Activated naive CD8-positive, alpha-beta T cell treated with anti-CD3 and anti-CD28 coated beads, Interleukin-2, amount 10 ng/mL, durations not matched to agents 7 days and 5 days (primary cell): ENCODE measurements around the gene EIF4B. TPM values are rescaled to one million over a fixed set of nuclear protein-coding genes. Genes with fewer than 3 reads are reported as not detected.

Source experiments
- ATAC-seq: fragments of 150-1000 bp; cut with Tn5 transposase; one replicate; pipeline ENCODE4 v1.10.0; 2021; ENCODE audit warnings: low read depth, moderate library complexity
- POLR2A ChIA-PET: fragments of 350-600 bp; sonication (Branson Sonifier 250); formaldehyde crosslinking; loops from one replicate; lab custom pipeline; 2021; ENCODE audit warnings: antibody characterized with exemption; lab: Charles Lee
- DNase-seq: peaks from one replicate; pipeline ENCODE4 v3.0.0; 2021
- H3K27ac Mint-ChIP-seq: one replicate; pipeline ENCODE4 v1.8.0; 2022; ENCODE audit warnings: mild to moderate bottlenecking, mixed read lengths
- H3K27me3 Mint-ChIP-seq: one replicate; pipeline ENCODE4 v1.8.0; 2022; ENCODE audit warnings: mild to moderate bottlenecking, moderate library complexity, mixed read lengths
- H3K36me3 Mint-ChIP-seq: one replicate; pipeline ENCODE4 v1.8.0; 2021; ENCODE audit warnings: mild to moderate bottlenecking, mixed read lengths
- H3K4me1 Mint-ChIP-seq: one replicate; pipeline ENCODE4 v1.8.0; 2021; ENCODE audit warnings: mixed read lengths
- H3K4me3 Mint-ChIP-seq: one replicate; pipeline ENCODE4 v1.8.0; 2022; ENCODE audit warnings: mild to moderate bottlenecking, moderate library complexity, mixed read lengths
- H3K9me3 Mint-ChIP-seq: one replicate; pipeline ENCODE4 v1.8.0; 2021; ENCODE audit warnings: mixed read lengths
- total RNA-seq, 2 experiments: library from RNA; stranded (reverse); gene quantifications; one replicate each; pipeline ENCODE4 v1.2.3, GENCODE V29; 2021

Gene EIF4B
- total RNA-seq, 2 experiments from 2014 or later, result 439 to 448 TPM

DNA sequence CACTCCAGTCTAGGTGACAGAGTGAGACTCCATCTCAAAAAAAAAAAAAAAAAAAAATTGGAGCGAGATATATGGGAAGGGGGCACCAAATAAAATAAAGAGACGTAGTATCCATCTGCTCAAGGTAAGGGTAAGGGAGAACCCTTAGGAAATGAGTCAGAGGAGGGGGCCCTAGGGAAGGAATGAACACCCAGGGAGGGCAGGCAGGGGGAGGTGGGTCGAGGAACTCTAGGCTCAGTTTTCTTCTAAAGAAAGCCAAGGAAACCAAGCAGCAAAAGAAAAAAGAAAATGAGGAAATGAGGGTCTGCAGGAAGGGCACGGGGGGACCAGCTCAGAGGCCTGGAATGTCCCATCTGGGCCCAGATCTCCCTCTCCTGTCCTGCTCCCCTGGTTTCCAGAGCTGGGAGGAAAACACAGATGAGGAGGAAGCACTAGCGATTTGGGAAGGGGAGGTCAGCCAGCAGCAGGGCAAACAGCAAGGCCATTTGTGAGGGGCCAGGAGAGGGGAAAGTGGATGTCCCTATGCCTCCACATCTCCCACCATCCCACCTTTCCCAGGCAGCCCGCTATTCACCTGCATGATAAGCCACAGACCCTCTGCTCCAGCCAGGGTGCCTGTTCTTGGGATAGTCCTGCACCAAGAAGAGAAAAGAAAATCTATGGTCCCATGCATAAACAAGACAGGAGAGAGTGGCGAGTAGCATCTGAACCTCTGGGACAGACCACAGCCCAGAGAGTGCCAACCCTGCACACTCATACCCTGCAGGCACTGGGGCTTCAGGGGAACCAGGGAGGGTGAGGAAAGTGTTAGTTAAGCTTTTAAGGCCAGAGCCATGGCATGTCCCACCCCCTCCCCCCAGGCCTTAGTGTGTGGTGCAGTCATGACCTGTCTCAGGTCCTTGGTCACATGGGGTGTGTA is 61.1 kb downstream of the EIF4B start:
- Mint-ChIP-seq H3K4me3 (no peak overlapping the region), H3K36me3 (peaks cover 16% of the 10 kb centered on the region), H3K9me3 (no peaks in the 10 kb centered on the region), H3K4me1 (peaks cover 8% of the 10 kb centered on the region), H3K27ac (no peak overlapping the region), H3K27me3 (no peaks in the 10 kb centered on the region)
- ATAC-seq (no peak), DNase-seq (peak; percentile 11)
- POLR2A ChIA-PET, result interaction anchor here (1.2 to 3.0 kb wide), 2 partner anchors 12 to 31 kb away, joined by 5 to 25 read pairs; partner anchors contain the start of genes IGFBP6 and SPRYD3

DNA sequence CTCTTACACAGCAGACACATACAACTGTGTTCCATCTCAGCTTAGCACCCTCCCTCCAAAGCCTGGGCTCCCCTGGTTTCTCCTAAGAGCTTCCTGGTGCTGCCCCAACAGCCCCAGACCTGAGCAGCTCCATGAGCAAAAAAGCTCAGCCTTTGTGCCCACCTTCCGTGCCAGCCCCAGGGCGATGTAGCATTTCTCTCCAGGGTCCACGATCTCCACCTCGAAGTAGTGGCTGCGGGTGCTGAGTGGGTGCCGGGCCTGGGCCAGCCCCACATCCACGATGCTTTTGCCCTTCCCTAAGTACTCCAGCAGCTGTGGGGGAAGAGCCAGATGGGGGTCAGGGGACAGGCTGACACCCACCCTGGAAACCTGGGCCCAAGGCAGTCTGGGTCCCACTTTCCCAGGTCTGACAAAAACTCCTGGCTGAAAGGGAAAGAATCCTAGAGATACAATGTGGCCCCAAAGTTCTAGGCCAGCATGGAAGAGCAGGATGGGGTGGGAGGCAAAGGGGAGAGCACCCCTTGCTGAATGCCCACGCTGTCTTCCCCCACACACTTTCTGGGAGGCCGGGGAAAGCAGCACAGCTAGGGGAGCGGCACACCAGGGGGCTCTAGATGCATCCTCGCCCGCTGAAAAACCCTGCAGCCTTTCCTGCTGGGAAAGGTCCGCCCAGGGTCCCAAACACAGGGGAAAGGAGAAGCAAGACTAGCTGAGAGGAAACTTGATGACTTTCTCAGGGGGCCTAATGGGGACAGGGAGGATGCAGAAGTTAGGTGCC is 61.9 kb downstream of the EIF4B start:
- no peak for DNase-seq

DNA sequence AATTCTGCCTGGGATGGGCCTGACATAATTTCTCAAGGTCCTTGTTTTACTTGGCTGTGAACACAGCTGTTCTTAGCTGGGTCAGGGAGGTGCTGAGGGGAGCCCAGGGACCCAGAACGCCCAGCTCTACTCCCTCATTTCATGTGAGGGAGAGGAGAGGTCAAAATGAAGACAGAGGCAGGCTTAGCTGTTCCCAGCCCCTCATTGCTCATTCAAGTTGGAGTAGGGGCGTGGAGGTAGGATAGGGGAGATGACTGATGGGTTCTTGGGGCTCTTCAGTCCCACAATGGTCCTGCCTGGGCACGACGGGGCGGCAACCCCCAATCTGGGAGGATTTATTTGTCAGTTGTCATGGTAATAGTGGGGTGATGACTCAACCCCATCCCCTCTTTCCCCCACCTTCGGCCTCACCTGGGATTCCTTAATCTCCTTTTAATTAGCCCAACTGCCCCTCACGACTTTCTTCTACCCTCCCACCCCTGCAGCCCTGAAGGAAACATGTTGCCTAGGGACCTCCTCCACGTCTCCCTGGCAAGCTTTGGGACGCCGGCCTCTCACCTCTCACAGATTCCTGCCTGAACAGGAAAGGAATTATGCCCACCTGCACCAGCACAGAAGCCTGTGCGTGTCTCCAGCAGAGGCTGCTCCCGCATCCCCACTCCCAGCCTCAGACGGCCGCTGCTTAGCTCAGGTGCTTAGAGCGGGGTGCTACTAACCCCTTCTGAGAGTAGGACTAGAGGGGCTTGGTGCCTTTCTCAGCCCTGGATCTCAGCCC is 62.7 kb downstream of the EIF4B start:
- Mint-ChIP-seq H3K36me3 (peaks cover 19% of the 10 kb centered on the region), H3K4me1 (peaks cover 8% of the 10 kb centered on the region), H3K4me3 (no peak overlapping the region), H3K27ac (no peak overlapping the region), H3K27me3 (no peaks in the 10 kb centered on the region), H3K9me3 (no peaks in the 10 kb centered on the region)
- no peak for DNase-seq
- no peak for ATAC-seq
- POLR2A ChIA-PET, result interaction anchor here (1.9 kb wide), 1 partner anchor 10 kb away, joined by 10 read pairs; the partner anchor contains the start of gene SPRYD3

More for the DNA sequence above, 61.9 kb downstream of the EIF4B start:
- Mint-ChIP-seq H3K36me3 (peaks cover 21% of the 10 kb centered on the region), H3K4me3 (no peak overlapping the region), H3K27ac (no peak overlapping the region), H3K9me3 (no peaks in the 10 kb centered on the region), H3K27me3 (no peaks in the 10 kb centered on the region), H3K4me1 (peaks cover 8% of the 10 kb centered on the region)
- POLR2A ChIA-PET, result interaction anchor here (1.2 to 3.0 kb wide), 2 partner anchors 11 to 31 kb away, joined by 5 to 25 read pairs; partner anchors contain the start of genes IGFBP6 and SPRYD3
- no peak for ATAC-seq

DNA sequence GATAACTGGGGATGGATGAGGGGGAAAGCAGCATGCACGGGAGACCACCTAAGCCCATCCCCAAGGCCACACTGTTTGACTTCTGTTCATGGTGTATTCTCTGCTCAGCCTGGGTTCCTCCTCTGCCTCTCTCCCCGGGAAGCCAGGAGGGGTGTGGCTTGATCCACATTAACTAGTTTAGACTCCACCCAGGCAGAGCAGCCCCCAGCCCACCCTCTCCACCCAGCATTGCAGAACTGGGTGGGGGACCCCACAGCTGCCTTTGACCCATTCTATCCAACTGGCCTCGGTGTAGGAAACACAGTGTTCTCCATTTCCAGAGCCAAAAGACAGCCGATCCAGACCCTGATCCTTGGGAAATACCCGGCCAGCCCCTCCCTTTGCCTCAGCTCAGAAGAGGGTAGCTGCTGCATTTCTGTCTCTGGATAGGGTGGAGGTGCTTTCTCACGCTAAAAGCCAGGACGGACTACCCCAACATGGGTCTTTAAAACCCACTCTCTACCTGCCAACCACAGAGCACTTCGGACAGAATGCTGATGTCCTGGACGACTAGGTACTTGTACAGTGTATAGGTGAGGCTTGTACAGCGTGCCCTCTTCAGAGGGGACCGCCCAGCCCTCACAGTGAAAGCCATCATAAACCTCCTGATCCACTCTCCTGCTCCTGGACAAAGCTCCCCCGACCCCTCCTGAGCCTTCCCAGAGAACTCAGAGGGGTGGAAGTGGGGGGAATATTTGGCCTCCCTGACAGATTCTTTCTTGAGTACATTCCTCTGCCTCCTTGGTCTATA is 63.6 kb downstream of the EIF4B start:
- Mint-ChIP-seq H3K27me3 (no peaks in the 10 kb centered on the region), H3K9me3 (no peaks in the 10 kb centered on the region), H3K27ac (no peak overlapping the region), H3K36me3 (peaks cover 15% of the 10 kb centered on the region), H3K4me1 (peaks cover 10% of the 10 kb centered on the region), H3K4me3 (no peak overlapping the region)
- ATAC-seq (no peak), DNase-seq (no peak)
- POLR2A ChIA-PET, result interaction anchor here (1.3 to 1.9 kb wide), 2 partner anchors 9 to 34 kb away, joined by 5 to 10 read pairs; partner anchors contain the start of genes SOAT2 and SPRYD3

DNA sequence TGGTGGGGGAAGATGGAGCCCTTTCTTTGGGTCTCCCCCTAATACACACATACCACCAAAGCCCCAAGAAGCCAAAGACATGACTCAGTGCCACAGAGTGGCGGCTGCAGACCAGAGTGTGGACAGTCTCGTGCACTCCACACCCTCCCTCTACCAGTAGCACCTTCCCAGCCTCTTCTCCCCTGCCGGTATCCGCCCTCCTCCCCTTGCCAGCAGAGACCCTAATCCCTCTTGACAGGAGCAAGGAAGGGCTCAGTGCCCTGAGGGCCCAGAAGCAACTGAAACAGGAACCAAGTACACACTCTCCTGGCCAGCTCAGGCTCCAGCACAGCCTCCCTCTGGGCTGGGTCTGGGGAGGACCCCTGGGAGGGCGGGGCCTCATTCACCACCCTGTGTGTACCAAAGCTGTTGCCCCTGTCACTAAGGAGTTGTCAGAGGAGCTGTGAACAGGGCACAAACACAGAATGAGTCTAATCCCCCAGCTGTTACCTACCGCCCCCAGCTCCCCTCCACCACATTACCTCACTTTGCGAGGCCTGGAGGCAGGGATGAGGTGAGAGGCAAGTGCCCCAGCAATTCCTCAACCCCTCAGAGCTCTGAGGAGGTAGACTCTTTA is 64.7 kb downstream of the EIF4B start:
- ATAC-seq (no peak), DNase-seq (no peak)
- POLR2A ChIA-PET, result interaction anchor here (0.9 to 1.3 kb wide), 2 partner anchors 28 to 33 kb away, joined by 3 to 5 read pairs; partner anchors contain the start of gene SOAT2
- no peaks in the 10 kb centered on the region for H3K9me3 Mint-ChIP-seq
- no peaks in the 10 kb centered on the region for H3K27me3 Mint-ChIP-seq
- H3K27ac Mint-ChIP-seq, result no peak overlapping the region
- peaks cover 8% of the 10 kb centered on the region for H3K4me1 Mint-ChIP-seq
- no peak overlapping the region for H3K4me3 Mint-ChIP-seq
- peaks cover 13% of the 10 kb centered on the region for H3K36me3 Mint-ChIP-seq

DNA sequence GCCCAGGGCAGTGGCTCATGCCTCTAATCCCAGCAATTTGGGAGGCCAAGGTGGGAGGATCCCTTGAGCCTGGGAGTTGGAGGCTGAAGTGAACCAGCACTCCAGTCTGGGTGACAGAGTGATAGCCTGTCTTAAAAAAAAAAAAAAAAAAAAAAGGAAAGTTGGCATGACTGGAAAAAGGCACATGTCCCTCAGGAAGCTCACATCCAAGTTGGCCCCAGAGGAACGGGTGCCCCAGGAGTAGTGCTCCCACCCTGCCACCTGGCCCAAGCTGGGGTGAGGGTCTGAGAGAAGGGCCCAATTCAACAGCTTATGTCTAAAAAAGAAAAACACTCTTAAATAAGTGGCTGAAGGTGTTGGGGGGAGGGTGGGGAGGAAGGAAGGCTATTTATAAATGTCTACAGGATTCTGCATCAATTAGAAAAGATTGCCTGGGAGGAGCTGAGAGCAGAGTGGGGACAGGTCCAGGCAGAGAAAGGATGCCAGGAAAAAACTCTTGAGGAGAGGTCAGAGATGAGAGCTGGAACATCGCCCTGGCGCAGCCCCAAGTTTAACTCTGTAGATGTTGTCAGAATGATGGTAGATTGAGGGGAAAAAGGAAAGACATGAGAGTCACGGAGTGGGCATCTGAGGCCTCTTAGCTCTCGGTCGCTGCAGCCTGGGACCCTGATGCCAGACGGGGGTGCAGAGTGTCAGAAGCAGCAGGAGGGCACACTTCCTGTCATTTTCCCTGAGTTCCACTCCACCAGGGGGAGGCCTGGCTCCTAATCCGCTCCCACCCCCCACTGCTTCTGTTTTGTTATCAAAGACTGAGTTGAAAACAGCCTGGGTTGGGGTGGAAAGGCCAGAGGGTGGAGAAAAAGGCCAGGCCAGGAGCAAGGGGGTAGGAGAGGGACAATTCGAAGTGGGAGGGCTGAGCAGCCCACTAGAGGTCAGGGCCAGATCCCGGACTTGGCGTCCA is 65.6 kb downstream of the EIF4B start:
- ATAC-seq, result no peak
- Mint-ChIP-seq H3K4me3 (no peak overlapping the region), H3K27ac (no peak overlapping the region), H3K4me1 (peaks cover 4% of the 10 kb centered on the region), H3K9me3 (no peaks in the 10 kb centered on the region), H3K36me3 (peaks cover 8% of the 10 kb centered on the region), H3K27me3 (no peaks in the 10 kb centered on the region)
- DNase-seq, result no peak
- POLR2A ChIA-PET, result interaction anchor here (0.9 kb wide), 1 partner anchor 27 kb away, joined by 3 read pairs; no protein-coding TSS in a partner anchor

DNA sequence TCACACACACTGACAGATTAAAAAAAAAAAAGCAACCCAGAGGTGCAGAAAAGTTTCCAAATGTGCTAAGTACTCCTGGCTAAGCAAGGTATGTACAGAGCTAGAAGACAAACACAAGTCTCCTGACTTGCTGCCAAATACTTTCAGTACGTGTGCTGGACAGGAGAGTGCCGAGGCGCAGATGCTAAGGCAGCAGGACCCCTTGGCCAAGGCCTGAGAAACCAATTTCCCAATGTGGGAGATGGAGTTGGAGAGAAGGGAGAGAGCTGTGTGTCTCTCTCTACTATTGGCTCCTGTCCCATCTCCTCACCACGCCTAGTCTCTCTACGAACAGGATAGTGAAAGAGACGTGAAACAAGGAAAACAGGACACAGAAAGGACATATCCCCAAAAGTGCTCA is 67.6 kb downstream of the EIF4B start:
- Mint-ChIP-seq H3K4me1 (peaks cover 12% of the 10 kb centered on the region), H3K9me3 (no peaks in the 10 kb centered on the region), H3K4me3 (no peak overlapping the region), H3K27ac (no peak overlapping the region), H3K36me3 (peaks cover 10% of the 10 kb centered on the region), H3K27me3 (no peaks in the 10 kb centered on the region)
- no peak for ATAC-seq
- no peak for DNase-seq
- POLR2A ChIA-PET, result no interaction called here

DNA sequence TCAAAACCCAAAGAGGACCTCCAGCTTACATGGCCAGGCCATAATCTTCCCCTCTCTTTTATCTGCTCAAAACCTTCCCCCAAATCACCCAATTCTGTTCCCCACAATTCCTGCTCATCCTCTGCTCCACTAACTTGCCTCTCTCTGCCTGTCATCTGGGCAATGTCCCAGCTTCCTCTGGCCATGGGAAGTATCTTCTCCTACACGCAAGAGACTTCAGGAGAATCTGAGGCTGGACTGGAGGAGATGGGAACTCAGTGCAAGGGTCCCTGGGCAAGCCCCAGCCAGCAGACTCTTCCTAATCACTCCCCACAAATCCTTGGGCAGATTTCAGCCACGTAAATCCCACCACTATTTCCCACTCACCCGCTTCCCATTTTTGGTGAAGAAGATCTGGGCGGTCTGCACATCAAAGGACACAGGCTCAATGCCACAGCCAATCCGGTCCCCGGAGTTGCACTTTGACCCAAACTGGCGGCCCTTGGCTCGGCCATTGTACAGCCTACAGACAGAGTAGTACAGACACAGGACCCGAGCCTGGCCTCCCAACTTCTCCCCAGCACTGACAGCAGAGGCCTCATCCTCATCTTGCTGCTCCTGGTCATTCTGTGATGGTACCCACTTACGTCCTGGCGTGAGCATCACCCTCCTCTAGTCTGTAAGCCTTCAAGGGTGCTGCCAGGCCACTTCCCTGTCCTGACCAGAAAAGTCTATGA is 68.2 kb downstream of the EIF4B start:
- Mint-ChIP-seq H3K27me3 (no peaks in the 10 kb centered on the region), H3K27ac (peak overlapping the region; percentile 23)

DNA sequence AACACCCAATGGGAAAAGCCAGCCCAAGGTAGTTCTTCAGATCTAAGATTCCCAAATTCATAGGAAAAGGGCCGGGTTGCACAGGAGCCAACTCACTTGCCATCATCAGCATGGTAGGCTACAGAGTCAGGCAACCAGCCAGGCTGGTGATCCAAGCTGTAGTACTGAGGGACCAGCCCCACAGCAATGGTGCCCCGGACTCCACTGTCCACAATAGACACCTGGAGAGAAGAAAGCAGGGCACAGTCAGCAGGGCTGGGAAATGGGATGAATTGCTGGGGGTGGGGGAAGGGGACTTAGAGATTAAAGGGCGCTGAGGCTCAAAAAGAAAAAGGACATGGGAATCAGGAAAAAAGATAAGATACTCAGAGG is 68.7 kb downstream of the EIF4B start:
- ATAC-seq (no peak), DNase-seq (no peak)
- H3K27ac Mint-ChIP-seq, result no peak overlapping the region
- POLR2A ChIA-PET, result interaction anchor here (0.8 kb wide), 1 partner anchor 9 kb away, joined by 3 read pairs; no protein-coding TSS in a partner anchor
- no peaks in the 10 kb centered on the region for H3K9me3 Mint-ChIP-seq
- H3K4me3 Mint-ChIP-seq, result no peak overlapping the region
- peaks cover 15% of the 10 kb centered on the region for H3K4me1 Mint-ChIP-seq
- H3K27me3 Mint-ChIP-seq, result no peaks in the 10 kb centered on the region
- H3K36me3 Mint-ChIP-seq, result peaks cover 10% of the 10 kb centered on the region

More for the DNA sequence above, 68.2 kb downstream of the EIF4B start:
- POLR2A ChIA-PET, result no interaction called here
- no peak for ATAC-seq
- DNase-seq, result no peak
- Mint-ChIP-seq H3K9me3 (no peaks in the 10 kb centered on the region), H3K36me3 (peaks cover 10% of the 10 kb centered on the region), H3K4me3 (no peak overlapping the region), H3K4me1 (peaks cover 12% of the 10 kb centered on the region)

DNA sequence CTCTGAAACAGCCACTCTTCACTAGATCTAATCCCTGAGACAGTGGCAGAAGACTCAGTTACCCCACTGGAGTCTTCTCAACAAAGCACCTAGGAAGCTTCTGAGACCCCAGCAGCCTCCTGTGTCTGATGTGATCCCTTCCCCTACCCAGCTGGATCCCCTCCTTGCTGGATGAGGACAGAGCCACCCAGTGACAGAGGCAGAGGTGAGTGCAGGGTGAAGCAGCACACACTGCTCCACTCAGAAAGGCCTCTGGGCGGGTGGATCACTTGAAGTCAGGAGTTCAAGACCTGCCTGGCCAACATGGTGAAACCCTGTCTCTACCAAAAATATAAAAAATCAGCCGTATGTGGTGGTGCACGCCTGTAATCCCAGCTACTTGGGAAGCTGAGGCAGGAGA is 70.2 kb downstream of the EIF4B start:
- H3K27me3 Mint-ChIP-seq, result no peaks in the 10 kb centered on the region
- peaks cover 12% of the 10 kb centered on the region for H3K36me3 Mint-ChIP-seq
- H3K27ac Mint-ChIP-seq, result no peak overlapping the region
- H3K9me3 Mint-ChIP-seq, result no peaks in the 10 kb centered on the region
- no peak for DNase-seq
- POLR2A ChIA-PET, result interaction anchor here (1.0 to 1.2 kb wide), 2 partner anchors 10 to 23 kb away, joined by 3 to 5 read pairs; no protein-coding TSS in a partner anchor
- H3K4me3 Mint-ChIP-seq, result no peak overlapping the region
- no peak for ATAC-seq
- peaks cover 19% of the 10 kb centered on the region for H3K4me1 Mint-ChIP-seq
